Measurements from ENCODE around the gene AFDN. TPM values are rescaled to one million over a fixed set of nuclear protein-coding genes. Genes with fewer than 3 reads are reported as not detected.

Gene AFDN
- total and polyA plus RNA-seq, 10 of the 15 experiments (the other 5 are each of a cell fraction or from before 2014, with no cell fraction given): 5.7 to 68.2 (median 45.1) TPM

DNA sequence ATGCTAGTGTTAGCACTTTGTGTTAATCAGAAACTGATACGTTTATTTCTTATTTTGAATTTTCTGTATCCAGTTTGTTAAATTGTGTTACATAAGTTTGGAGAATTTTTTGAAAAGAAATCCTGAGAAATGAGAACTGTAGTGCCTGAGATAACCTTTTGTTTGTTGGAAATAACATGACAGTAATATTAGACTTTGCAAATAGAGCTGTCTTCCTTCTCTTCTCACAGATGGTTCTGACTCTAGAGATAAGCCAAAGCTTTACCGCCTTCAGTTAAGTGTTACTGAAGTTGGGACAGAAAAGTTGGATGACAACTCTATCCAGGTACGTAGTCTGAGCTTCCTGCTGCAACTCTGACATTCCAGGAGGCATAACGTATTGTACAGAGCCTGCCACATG is 69.9 kb downstream of the AFDN start:
- Histone ChIP-seq H3K4me1 (ENCODE audit: control insufficient read depth, insufficient read depth, low read length) (no peaks in the 10 kb centered on the region), H3K4me3 (no peak overlapping the region), H3K79me2 (ENCODE audit: control insufficient read depth, insufficient read depth, low read length) (no peaks in the 10 kb centered on the region), H3K9ac (ENCODE audit: control insufficient read depth, insufficient read depth, low read length) (no peak overlapping the region), H3K4me2 (ENCODE audit: control insufficient read depth, insufficient read depth) (no peak overlapping the region), H3K27me3 (replicated peaks in 1 of 2; ENCODE audit: control insufficient read depth in 2 of 2, insufficient read depth in 2 of 2, low read length in 1 of 2) (no peaks in the 10 kb centered on the region), H2AFZ (ENCODE audit: control insufficient read depth, low read depth, low read length) (no peak overlapping the region), H3K36me3 (ENCODE audit: control insufficient read depth in 2 of 2, insufficient read depth in 2 of 2, low read length in 1 of 2) (peaks cover 0 to 1% of the 10 kb centered on the region in 2 experiments; a peak in 2 of 4 replicates), H3K27ac (ENCODE audit: control insufficient read depth, insufficient read depth) (no peak overlapping the region), H4K20me1 (ENCODE audit: control insufficient read depth, insufficient read depth) (no peaks in the 10 kb centered on the region), H3K9me3 (replicated peaks; ENCODE audit: control insufficient read depth, insufficient read depth, low read length) (no peaks in the 10 kb centered on the region)
- FAIRE-seq (no peak), ATAC-seq (no peak), DNase-seq (ENCODE audit: low read depth, low spot score) (no peak)
- ChIA-PET CTCF (interaction anchor here (0.6 to 1.7 kb wide), 3 partner anchors 17 to 436 kb away, joined by 3 to 5 read pairs (median 4); no protein-coding TSS in a partner anchor), SMC1A (ENCODE audit: uncharacterized antibody, unreplicated experiment) (interaction anchor here (1.2 to 2.0 kb wide), 4 partner anchors 8 to 68 kb away, joined by 3 to 8 read pairs (median 6); no protein-coding TSS in a partner anchor), POLR2A (no interaction called here), RAD21 (ENCODE audit: unreplicated experiment) (interaction anchor here (1.4 kb wide), 1 partner anchor 411 kb away, joined by 5 read pairs; no protein-coding TSS in a partner anchor)
- no TSS peak for BruUV-seq (replicated peaks)
- 96% methylated on average over 4 of the region's 4 CpGs for WGBS (ENCODE audit: insufficient coverage, insufficient replicate concordance, low lambda C conversion rate, missing lambda C conversion rate)
- intact Hi-C loops (cut with micrococcal nuclease; ENCODE audit: unreplicated experiment) (loop anchor here (10.0 kb wide), 1 partner anchor 412 kb away; no protein-coding TSS in a partner anchor), in situ Hi-C loops (cut with MboI) (no loop called here)
- no peak for TF ChIP-seq SIN3A (IDR thresholded peaks at IDR 0.05; ENCODE audit: low read depth, low read length)
- no peak for TF ChIP-seq SUZ12 (IDR thresholded peaks at IDR 0.05; ENCODE audit: unreplicated experiment)
- no peak for TF ChIP-seq ZBED1 (IDR thresholded peaks at IDR 0.05; ENCODE audit: borderline replicate concordance)
- TF ChIP-seq TARDBP (IDR thresholded peaks at IDR 0.05; ENCODE audit: borderline replicate concordance): no peak
- no peak for TF ChIP-seq KDM1A (IDR thresholded peaks at IDR 0.05; ENCODE audit: borderline replicate concordance)
- no peak for TF ChIP-seq MAX (IDR thresholded peaks at IDR 0.05; ENCODE audit: low read depth, low read length)
- TF ChIP-seq, protein P1, sequence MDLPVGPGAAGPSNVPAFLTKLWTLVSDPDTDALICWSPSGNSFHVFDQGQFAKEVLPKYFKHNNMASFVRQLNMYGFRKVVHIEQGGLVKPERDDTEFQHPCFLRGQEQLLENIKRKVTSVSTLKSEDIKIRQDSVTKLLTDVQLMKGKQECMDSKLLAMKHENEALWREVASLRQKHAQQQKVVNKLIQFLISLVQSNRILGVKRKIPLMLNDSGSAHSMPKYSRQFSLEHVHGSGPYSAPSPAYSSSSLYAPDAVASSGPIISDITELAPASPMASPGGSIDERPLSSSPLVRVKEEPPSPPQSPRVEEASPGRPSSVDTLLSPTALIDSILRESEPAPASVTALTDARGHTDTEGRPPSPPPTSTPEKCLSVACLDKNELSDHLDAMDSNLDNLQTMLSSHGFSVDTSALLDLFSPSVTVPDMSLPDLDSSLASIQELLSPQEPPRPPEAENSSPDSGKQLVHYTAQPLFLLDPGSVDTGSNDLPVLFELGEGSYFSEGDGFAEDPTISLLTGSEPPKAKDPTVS (IDR thresholded peaks at IDR 0.05; ENCODE audit: low read depth, low read length): no peak
- TF ChIP-seq NFIC (IDR thresholded peaks at IDR 0.05; ENCODE audit: low read depth, low read length): no peak
- no peak for TF ChIP-seq JUNB (IDR thresholded peaks at IDR 0.05)
- no peak for TF ChIP-seq BRCA1 (IDR thresholded peaks at IDR 0.05; ENCODE audit: low read depth, low read length)
- TF ChIP-seq, protein P2, sequence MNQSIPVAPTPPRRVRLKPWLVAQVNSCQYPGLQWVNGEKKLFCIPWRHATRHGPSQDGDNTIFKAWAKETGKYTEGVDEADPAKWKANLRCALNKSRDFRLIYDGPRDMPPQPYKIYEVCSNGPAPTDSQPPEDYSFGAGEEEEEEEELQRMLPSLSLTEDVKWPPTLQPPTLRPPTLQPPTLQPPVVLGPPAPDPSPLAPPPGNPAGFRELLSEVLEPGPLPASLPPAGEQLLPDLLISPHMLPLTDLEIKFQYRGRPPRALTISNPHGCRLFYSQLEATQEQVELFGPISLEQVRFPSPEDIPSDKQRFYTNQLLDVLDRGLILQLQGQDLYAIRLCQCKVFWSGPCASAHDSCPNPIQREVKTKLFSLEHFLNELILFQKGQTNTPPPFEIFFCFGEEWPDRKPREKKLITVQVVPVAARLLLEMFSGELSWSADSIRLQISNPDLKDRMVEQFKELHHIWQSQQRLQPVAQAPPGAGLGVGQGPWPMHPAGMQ (IDR thresholded peaks at IDR 0.05; ENCODE audit: borderline replicate concordance): no peak
- TF ChIP-seq SMC3 (IDR thresholded peaks at IDR 0.05; ENCODE audit: borderline replicate concordance, low read length): no peak
- TF ChIP-seq STAT1 (conservative IDR thresholded peaks at IDR 0.05): no peak
- TF ChIP-seq MEF2A (IDR thresholded peaks at IDR 0.05; ENCODE audit: insufficient read depth, low read depth, low read length): no peak
- TF ChIP-seq YY1 (IDR thresholded peaks at IDR 0.05; ENCODE audit: low read depth, low read length): no peak
- TF ChIP-seq EED (IDR thresholded peaks at IDR 0.05; ENCODE audit: low read depth): no peak
- no peak for TF ChIP-seq CBX3 (IDR thresholded peaks at IDR 0.05; ENCODE audit: borderline replicate concordance, low read depth)

Measured in GM12878 (cell line).